Measurements from ENCODE around the gene TRIM52.
"Not testable (repeated sequence)": the region's sequence is repeated elsewhere in the genome, so short reads cannot be mapped to it uniquely, and the experiment has no call there.

TRIM52 gene

GRCh38 chr5:181260720-181261319 is at the start of gene TRIM52:
TSS of gene TRIM52 (minus strand) at chr5:181261143. CDS start at chr5:181260813, 330 bp downstream.
- peak; percentile 67 for DNase-seq (ENCODE audit: low read depth, low spot score)

GRCh38 chr5:181287331-181287730 is 26.4 kb upstream of the TRIM52 start:
- DNase-seq (ENCODE audit: low read depth, low spot score): not testable (repeated sequence)

GRCh38 chr5:181285962-181286705 is 25.2 kb upstream of the TRIM52 start:
- not testable (repeated sequence) for DNase-seq (ENCODE audit: low read depth, low spot score)

- not testable (repeated sequence) for DNase-seq (ENCODE audit: low read depth, low spot score)
These were observed 23.2 kb upstream of the TRIM52 start for GRCh38 chr5:181283841-181284755.

GRCh38 chr5:181283347-181283746 is 22.4 kb upstream of the TRIM52 start:
- no peak for DNase-seq (ENCODE audit: low read depth, low spot score)

- no peak for DNase-seq (ENCODE audit: low read depth, low spot score)
These were observed 21.9 kb upstream of the TRIM52 start for GRCh38 chr5:181282874-181283273.

- DNase-seq (ENCODE audit: low read depth, low spot score): not testable (repeated sequence)
These were observed 21.5 kb upstream of the TRIM52 start for GRCh38 chr5:181282415-181282814.

GRCh38 chr5:181281984-181282316 is 21.0 kb upstream of the TRIM52 start:
- no peak for DNase-seq (ENCODE audit: low read depth, low spot score)

GRCh38 chr5:181281077-181281983 is 20.4 kb upstream of the TRIM52 start:
- no peak for DNase-seq (ENCODE audit: low read depth, low spot score)

- no peak for DNase-seq (ENCODE audit: low read depth, low spot score)
These were observed 19.4 kb upstream of the TRIM52 start for GRCh38 chr5:181280251-181280762.

GRCh38 chr5:181273433-181273744 is 12.4 kb upstream of the TRIM52 start:
- not testable (repeated sequence) for DNase-seq (ENCODE audit: low read depth, low spot score)

GRCh38 chr5:181271081-181271480 is 10.1 kb upstream of the TRIM52 start:
- DNase-seq (ENCODE audit: low read depth, low spot score): no peak

- DNase-seq (ENCODE audit: low read depth, low spot score): not testable (repeated sequence)
These were observed 7.0 kb upstream of the TRIM52 start for GRCh38 chr5:181267907-181268306.

GRCh38 chr5:181267291-181267904 is 6.5 kb upstream of the TRIM52 start:
- not testable (repeated sequence) for DNase-seq (ENCODE audit: low read depth, low spot score)

- DNase-seq (ENCODE audit: low read depth, low spot score): no peak
These were observed 4.2 kb upstream of the TRIM52 start for GRCh38 chr5:181265092-181265671.

- no peak for DNase-seq (ENCODE audit: low read depth, low spot score)
These were observed 2.7 kb upstream of the TRIM52 start for GRCh38 chr5:181263633-181264032.

GRCh38 chr5:181261320-181262049 is 542 bp upstream of the TRIM52 start:
- DNase-seq (ENCODE audit: low read depth, low spot score): peak; percentile 31

- no peak for DNase-seq (ENCODE audit: low read depth, low spot score)
These were observed 796 bp downstream of the TRIM52 start for GRCh38 chr5:181259974-181260719.

GRCh38 chr5:181259283-181259682 is 1.7 kb downstream of the TRIM52 start:
- DNase-seq (ENCODE audit: low read depth, low spot score): no peak
